Thoracic aorta (tissue), 2 donors: ENCODE data around the gene LRP4. TPM values are rescaled to one million over a fixed set of nuclear protein-coding genes. Genes with fewer than 3 reads are reported as not detected.

Experiments
- ATAC-seq: fragments of 150-250 bp; one replicate; pipeline ENCODE4 v1.8.0; 2017; ENCODE audit warnings: low read depth; ENCODE audit not compliant: insufficient number of reproducible peaks, low FRiP score
- DNase-seq: peaks from one replicate; pipeline ENCODE4 v3.0.0-alpha.2; 2020; ENCODE audit warnings: low spot score
- H3K27ac ChIP-seq, 2 donors: fragments of 200-600 bp; sonication (generic); 1 replicate in 1 of 2; 2 replicates in 1 of 2; pipeline ENCODE4 v1.5.1; 2016; ENCODE audit warnings: mild to moderate bottlenecking in 2 of 2, moderate library complexity in 2 of 2
- H3K27me3 ChIP-seq: fragments of 200-600 bp; sonication (generic); replicated peaks from 2 replicates; pipeline ENCODE4 v1.6.0; 2016; ENCODE audit warnings: mild to moderate bottlenecking; ENCODE audit not compliant: insufficient read depth
- H3K36me3 ChIP-seq: fragments of 200-600 bp; sonication (generic); one replicate; pipeline ENCODE4 v1.5.1; 2016
- H3K4me1 ChIP-seq, 2 donors: fragments of 200-600 bp; sonication (generic); 1 replicate in 1 of 2; 2 replicates in 1 of 2; pipeline versions ENCODE4 v1.5.1 to v1.6.0; 2016; ENCODE audit warnings: low read depth in 2 of 2, mild to moderate bottlenecking in 1 of 2; ENCODE audit not compliant: control insufficient read depth in 1 of 2
- H3K4me3 ChIP-seq: fragments of 200-600 bp; sonication (generic); 2 replicates; pipeline ENCODE4 v1.5.1; 2016; ENCODE audit warnings: mild to moderate bottlenecking
- H3K9me3 ChIP-seq: fragments of 200-600 bp; sonication (generic); 2 replicates; pipeline ENCODE4 v1.5.1; 2016
- CTCF ChIP-seq: fragments of 200-600 bp; sonication (generic); IDR thresholded peaks from one replicate; pipeline ENCODE4 v1.5.1; 2019; ENCODE audit warnings: antibody characterized with exemption
- total RNA-seq, 2 donors: library from RNA; depleted of rRNA; stranded (reverse); fragments of >200 nt; gene quantifications; one replicate each; pipeline versions ENCODE4 v1.1.0 to v1.2.3, GENCODE V29; 2016

LRP4 gene
- total RNA-seq, 2 donors from 2014 or later: 8.4 to 21.2 TPM

GRCh38 chr11:46961041-46961440 is 42.7 kb upstream of the LRP4 start:
- H3K27ac ChIP-seq: no peak overlapping the region
- ATAC-seq (no peak), DNase-seq (no peak)
- no peaks in the 10 kb centered on the region for H3K36me3 ChIP-seq
- H3K4me3 ChIP-seq: no peak overlapping the region
- H3K27me3 ChIP-seq: no peaks in the 10 kb centered on the region
- H3K4me1 ChIP-seq: no peaks in the 10 kb centered on the region
- TF ChIP-seq CTCF: no peak
- H3K9me3 ChIP-seq: no peaks in the 10 kb centered on the region

GRCh38 chr11:46958777-46959176 is 40.4 kb upstream of the LRP4 start:
- no peaks in the 10 kb centered on the region for H3K9me3 ChIP-seq
- no peaks in the 10 kb centered on the region for H3K36me3 ChIP-seq
- H3K27me3 ChIP-seq: no peaks in the 10 kb centered on the region
- no peak overlapping the region for H3K27ac ChIP-seq
- no peaks in the 10 kb centered on the region for H3K4me1 ChIP-seq
- no peak for DNase-seq
- no peak for ATAC-seq
- TF ChIP-seq CTCF: no peak
- no peak overlapping the region for H3K4me3 ChIP-seq

- Histone ChIP-seq H3K4me1 (peaks cover 0 to under 1% of the 10 kb centered on the region in 2 donors), H3K4me3 (no peak overlapping the region), H3K9me3 (no peaks in the 10 kb centered on the region), H3K27me3 (no peaks in the 10 kb centered on the region), H3K36me3 (no peaks in the 10 kb centered on the region), H3K27ac (no peak overlapping the region)
- TF ChIP-seq CTCF: no peak
- ATAC-seq (no peak), DNase-seq (no peak)
Measured at GRCh38 chr11:46953093-46953492, 34.7 kb upstream of the LRP4 start.

GRCh38 chr11:46952553-46952952 is 34.2 kb upstream of the LRP4 start:
- TF ChIP-seq CTCF: no peak
- H3K27me3 ChIP-seq: no peaks in the 10 kb centered on the region
- peaks cover 0 to 6% of the 10 kb centered on the region in 2 donors for H3K4me1 ChIP-seq
- H3K36me3 ChIP-seq: no peaks in the 10 kb centered on the region
- H3K27ac ChIP-seq: no peak overlapping the region
- H3K9me3 ChIP-seq: no peaks in the 10 kb centered on the region
- no peak for ATAC-seq
- no peak for DNase-seq
- no peak overlapping the region for H3K4me3 ChIP-seq

- no peak for ATAC-seq
- no peak overlapping the region for H3K27ac ChIP-seq
- no peak overlapping the region for H3K4me3 ChIP-seq
- H3K36me3 ChIP-seq: no peaks in the 10 kb centered on the region
- DNase-seq: no peak
- H3K9me3 ChIP-seq: no peaks in the 10 kb centered on the region
- peaks cover 0 to 10% of the 10 kb centered on the region in 2 donors for H3K4me1 ChIP-seq
- no peak for TF ChIP-seq CTCF
- no peaks in the 10 kb centered on the region for H3K27me3 ChIP-seq
Measured at GRCh38 chr11:46951864-46952263, 33.5 kb upstream of the LRP4 start.
